ENCODE measurements around the gene MYO6.

DNA sequence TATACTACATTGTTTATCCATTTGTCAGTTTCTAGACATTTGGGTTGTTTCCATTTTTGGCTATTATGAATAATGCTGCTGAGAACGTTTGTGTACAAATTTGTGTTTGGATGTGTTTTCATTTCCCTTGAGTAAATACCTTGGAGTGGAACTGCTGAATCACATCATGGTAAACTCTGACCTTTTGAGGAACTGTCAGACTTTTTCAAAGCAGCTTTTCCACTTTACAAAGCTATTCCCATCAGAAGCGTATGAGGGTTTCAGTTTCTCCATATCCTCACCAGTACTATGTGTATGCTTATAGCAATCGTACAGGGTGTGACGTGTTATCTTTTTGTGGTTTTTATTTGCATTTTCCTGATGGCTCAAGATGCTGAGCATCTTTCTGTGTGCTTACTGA, 103.7 kb downstream of the MYO6 start:
- TF ChIP-seq, protein P1, sequence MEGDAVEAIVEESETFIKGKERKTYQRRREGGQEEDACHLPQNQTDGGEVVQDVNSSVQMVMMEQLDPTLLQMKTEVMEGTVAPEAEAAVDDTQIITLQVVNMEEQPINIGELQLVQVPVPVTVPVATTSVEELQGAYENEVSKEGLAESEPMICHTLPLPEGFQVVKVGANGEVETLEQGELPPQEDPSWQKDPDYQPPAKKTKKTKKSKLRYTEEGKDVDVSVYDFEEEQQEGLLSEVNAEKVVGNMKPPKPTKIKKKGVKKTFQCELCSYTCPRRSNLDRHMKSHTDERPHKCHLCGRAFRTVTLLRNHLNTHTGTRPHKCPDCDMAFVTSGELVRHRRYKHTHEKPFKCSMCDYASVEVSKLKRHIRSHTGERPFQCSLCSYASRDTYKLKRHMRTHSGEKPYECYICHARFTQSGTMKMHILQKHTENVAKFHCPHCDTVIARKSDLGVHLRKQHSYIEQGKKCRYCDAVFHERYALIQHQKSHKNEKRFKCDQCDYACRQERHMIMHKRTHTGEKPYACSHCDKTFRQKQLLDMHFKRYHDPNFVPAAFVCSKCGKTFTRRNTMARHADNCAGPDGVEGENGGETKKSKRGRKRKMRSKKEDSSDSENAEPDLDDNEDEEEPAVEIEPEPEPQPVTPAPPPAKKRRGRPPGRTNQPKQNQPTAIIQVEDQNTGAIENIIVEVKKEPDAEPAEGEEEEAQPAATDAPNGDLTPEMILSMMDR (IDR thresholded peaks at IDR 0.05; ENCODE audit: borderline replicate concordance, extremely low read depth, low read length, poor library complexity, severe bottlenecking) = no peak
- no peak for TF ChIP-seq EZH2 (IDR thresholded peaks at IDR 0.05; ENCODE audit: borderline replicate concordance, low read depth, low read length, severe bottlenecking)
